Activated CD8-positive, alpha-beta T cell treated with anti-CD3 and anti-CD28 coated beads for 36 hours (primary cell): ENCODE data around the gene CHD6. TPM values are rescaled to one million over a fixed set of nuclear protein-coding genes. Genes with fewer than 3 reads are reported as not detected.

ENCODE experiments used
- ATAC-seq: fragments of 200-7000 bp; cut with Tn5 transposase; one replicate; pipeline ENCODE4 v1.10.0; 2021; ENCODE audit warnings: mild to moderate bottlenecking, moderate library complexity
- CTCF ChIA-PET: fragments of 350-600 bp; sonication (Branson Sonifier 250); formaldehyde crosslinking; loops from one replicate; lab custom pipeline; 2021; ENCODE audit warnings: antibody characterized with exemption; lab: Charles Lee
- POLR2A ChIA-PET: fragments of 350-600 bp; sonication (Branson Sonifier 250); formaldehyde crosslinking; loops from one replicate; lab custom pipeline; 2021; ENCODE audit warnings: antibody characterized with exemption; lab: Charles Lee
- DNase-seq: peaks from one replicate; pipeline ENCODE4 v3.0.0-alpha.2; 2020
- H3K27ac Mint-ChIP-seq: one replicate; pipeline ENCODE4 v1.8.0; 2021; ENCODE audit warnings: mild to moderate bottlenecking, mixed read lengths
- H3K27me3 Mint-ChIP-seq: one replicate; pipeline ENCODE4 v1.8.0; 2021; ENCODE audit warnings: mixed read lengths
- H3K36me3 Mint-ChIP-seq: one replicate; pipeline ENCODE4 v1.8.0; 2021; ENCODE audit warnings: low read depth, mixed read lengths
- H3K4me1 Mint-ChIP-seq: one replicate; pipeline ENCODE4 v1.8.0; 2021; ENCODE audit warnings: low read depth, mixed read lengths
- H3K4me3 Mint-ChIP-seq: one replicate; pipeline ENCODE4 v1.8.0; 2021; ENCODE audit warnings: mild to moderate bottlenecking, moderate library complexity, mixed read lengths
- H3K9me3 Mint-ChIP-seq: one replicate; pipeline ENCODE4 v1.8.0; 2021; ENCODE audit warnings: mixed read lengths
- intact Hi-C: fragments of 100-400 bp; cut with micrococcal nuclease; formaldehyde crosslinking; loops from one replicate; pipeline ENCODE4 v1.10.0; 2022
- total RNA-seq, 2 experiments: library from RNA; stranded (reverse); gene quantifications; one replicate each; pipeline ENCODE4 v1.2.3, GENCODE V29; 2021
- TF ChIP-seq, protein P1 (sequence below): fragments of 200-600 bp; IDR thresholded peaks from one replicate; pipeline ENCODE4 v1.8.0; 2022; ENCODE audit warnings: antibody characterized with exemption, mild to moderate bottlenecking

The CHD6 gene
- total RNA-seq, 2 experiments from 2014 or later: 25.4 to 28.2 TPM

DNA sequence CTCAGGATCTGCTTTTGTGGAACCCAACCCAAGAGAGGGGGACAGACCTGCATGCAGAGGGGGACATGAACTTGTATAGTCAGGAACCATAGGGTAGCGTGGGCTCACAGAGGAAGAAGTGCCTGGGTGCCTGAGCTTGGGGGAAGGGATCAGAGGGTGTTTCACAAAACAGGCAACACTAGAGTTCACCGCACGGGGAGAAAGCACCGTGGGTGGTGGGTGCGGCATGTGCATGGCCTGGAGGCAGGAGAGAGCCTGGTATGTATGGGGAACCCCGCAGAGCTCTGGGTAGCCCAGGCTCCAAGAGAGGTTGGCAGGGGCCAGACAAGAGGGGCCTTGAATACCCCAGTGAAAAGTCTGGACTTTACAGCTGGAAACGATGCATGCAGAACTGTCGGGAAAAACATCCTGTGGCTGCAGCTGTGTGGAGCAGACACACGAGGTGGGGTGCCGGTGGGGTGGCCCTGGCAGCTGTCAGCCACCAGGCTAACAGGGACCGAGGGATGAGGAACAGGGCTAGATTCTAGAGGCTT, 244.9 kb downstream of the CHD6 start:
- ChIA-PET CTCF (no interaction called here), POLR2A (interaction anchor here (0.6 kb wide), 1 partner anchor 131 kb away, joined by 3 read pairs; no protein-coding TSS in a partner anchor)
- H3K9me3 Mint-ChIP-seq: peaks cover 7% of the 10 kb centered on the region
- H3K4me3 Mint-ChIP-seq: no peak overlapping the region
- intact Hi-C loops: no loop called here
- H3K4me1 Mint-ChIP-seq: no peaks in the 10 kb centered on the region
- no peak overlapping the region for H3K27ac Mint-ChIP-seq
- no peaks in the 10 kb centered on the region for H3K36me3 Mint-ChIP-seq
- ATAC-seq (no peak), DNase-seq (no peak)
- TF ChIP-seq, protein P1, sequence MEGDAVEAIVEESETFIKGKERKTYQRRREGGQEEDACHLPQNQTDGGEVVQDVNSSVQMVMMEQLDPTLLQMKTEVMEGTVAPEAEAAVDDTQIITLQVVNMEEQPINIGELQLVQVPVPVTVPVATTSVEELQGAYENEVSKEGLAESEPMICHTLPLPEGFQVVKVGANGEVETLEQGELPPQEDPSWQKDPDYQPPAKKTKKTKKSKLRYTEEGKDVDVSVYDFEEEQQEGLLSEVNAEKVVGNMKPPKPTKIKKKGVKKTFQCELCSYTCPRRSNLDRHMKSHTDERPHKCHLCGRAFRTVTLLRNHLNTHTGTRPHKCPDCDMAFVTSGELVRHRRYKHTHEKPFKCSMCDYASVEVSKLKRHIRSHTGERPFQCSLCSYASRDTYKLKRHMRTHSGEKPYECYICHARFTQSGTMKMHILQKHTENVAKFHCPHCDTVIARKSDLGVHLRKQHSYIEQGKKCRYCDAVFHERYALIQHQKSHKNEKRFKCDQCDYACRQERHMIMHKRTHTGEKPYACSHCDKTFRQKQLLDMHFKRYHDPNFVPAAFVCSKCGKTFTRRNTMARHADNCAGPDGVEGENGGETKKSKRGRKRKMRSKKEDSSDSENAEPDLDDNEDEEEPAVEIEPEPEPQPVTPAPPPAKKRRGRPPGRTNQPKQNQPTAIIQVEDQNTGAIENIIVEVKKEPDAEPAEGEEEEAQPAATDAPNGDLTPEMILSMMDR: no peak
- peaks cover 37% of the 10 kb centered on the region for H3K27me3 Mint-ChIP-seq

DNA sequence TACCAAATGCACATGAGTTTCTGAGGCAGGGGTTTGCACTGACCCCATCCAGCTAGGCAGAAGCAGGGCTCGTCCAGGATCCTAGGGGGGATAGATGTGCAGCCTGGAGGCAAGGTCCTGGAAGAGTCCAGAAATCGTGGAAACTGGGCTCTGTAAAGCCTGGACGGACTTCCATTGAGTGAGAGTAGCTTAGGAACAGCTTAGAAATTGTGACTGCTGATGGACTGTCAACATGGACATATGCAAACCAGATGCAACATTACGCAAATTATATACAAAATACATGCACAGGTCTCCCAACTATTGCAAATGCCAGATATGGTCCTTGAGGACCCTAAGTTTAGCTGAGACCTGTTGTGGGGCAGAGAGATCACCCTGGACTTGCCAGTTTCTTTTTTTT, 246.8 kb downstream of the CHD6 start:
- H3K27me3 Mint-ChIP-seq: peaks cover 40% of the 10 kb centered on the region
- intact Hi-C loops: no loop called here
- H3K4me1 Mint-ChIP-seq: peaks cover 2% of the 10 kb centered on the region
- no peaks in the 10 kb centered on the region for H3K36me3 Mint-ChIP-seq
- no peak for DNase-seq
- ATAC-seq: no peak
- CTCF ChIA-PET: no interaction called here
- peaks cover 7% of the 10 kb centered on the region for H3K9me3 Mint-ChIP-seq
- no peak overlapping the region for H3K4me3 Mint-ChIP-seq
- H3K27ac Mint-ChIP-seq: no peak overlapping the region
- TF ChIP-seq, protein P1: no peak
- POLR2A ChIA-PET: no interaction called here

DNA sequence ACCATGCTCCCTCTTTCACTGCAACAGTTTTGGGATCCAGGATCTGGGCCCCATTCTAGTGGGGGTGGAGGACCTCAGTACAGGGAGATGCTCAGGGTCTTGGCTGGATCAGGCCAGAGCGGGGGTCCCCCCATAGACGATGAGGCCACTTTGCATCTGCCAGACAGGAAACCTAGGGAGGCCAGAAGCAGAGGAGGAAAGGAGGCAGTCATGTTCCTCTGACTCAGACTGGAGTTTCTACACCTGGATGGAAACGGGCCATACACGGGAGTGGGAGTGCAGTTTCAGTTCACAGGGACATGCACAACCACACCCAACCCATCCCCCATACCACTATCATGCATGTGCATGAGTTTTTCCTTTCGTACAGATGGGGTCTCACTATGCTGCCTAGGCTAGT, 248.0 kb downstream of the CHD6 start:
- H3K9me3 Mint-ChIP-seq: peaks cover 7% of the 10 kb centered on the region
- no peak for ATAC-seq

DNA sequence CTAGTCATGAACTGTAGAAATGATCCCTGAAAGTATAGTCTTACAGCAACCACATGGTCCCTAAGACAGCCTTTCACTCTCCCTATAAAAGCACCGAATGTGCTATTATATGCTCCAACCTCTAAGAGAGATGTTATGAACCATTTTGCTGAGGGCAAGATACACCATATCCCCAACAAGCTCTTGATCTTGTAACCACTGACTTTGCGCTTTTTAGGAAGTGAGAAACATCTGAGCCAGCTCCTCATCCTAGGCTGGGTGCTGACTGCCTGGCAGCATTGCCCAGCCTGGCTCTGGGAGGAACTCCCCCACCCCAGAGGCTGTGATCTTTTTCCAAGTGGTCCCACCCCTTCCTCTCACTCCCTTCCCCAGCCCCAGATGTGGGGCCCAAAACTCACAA, 248.5 kb downstream of the CHD6 start:
- Mint-ChIP-seq H3K4me3 (no peak overlapping the region), H3K36me3 (no peaks in the 10 kb centered on the region), H3K4me1 (peaks cover 2% of the 10 kb centered on the region), H3K27ac (no peak overlapping the region), H3K9me3 (peaks cover 7% of the 10 kb centered on the region), H3K27me3 (peaks cover 48% of the 10 kb centered on the region)
- ATAC-seq (no peak), DNase-seq (no peak)
- CTCF ChIA-PET: interaction anchor here (2.0 kb wide), 1 partner anchor 30 kb away, joined by 5 read pairs; no protein-coding TSS in a partner anchor
- POLR2A ChIA-PET: no interaction called here
- TF ChIP-seq, protein P1: no peak
- intact Hi-C loops: no loop called here

More for the DNA sequence above, 248.0 kb downstream of the CHD6 start:
- H3K4me3 Mint-ChIP-seq: no peak overlapping the region
- H3K4me1 Mint-ChIP-seq: peaks cover 2% of the 10 kb centered on the region
- H3K27me3 Mint-ChIP-seq: peaks cover 43% of the 10 kb centered on the region
- no peak for DNase-seq
- H3K36me3 Mint-ChIP-seq: no peaks in the 10 kb centered on the region
- intact Hi-C loops: no loop called here
- CTCF ChIA-PET: interaction anchor here (2.0 kb wide), 1 partner anchor 31 kb away, joined by 5 read pairs; no protein-coding TSS in a partner anchor
- POLR2A ChIA-PET: no interaction called here
- no peak overlapping the region for H3K27ac Mint-ChIP-seq
- TF ChIP-seq, protein P1: no peak

DNA sequence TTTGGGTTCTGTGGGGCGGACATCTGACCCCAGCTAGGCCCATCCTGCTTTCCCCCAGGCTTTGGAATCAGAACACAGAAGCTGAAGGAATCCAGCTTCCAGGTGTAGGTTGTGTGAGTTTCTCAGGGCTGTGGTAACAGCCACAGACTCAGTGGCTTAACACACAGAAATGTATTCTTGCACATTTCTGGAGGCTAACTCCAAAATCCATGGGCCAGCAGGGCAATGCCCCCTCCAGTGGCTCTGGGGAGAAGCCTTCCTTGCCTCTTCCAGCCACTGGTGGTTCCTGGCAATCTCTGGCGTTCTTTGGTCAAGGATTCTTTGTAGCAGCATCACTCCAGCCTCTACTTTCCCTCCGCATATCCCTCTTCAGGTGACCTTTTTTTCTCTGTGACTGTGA, 250.2 kb downstream of the CHD6 start:
- CTCF ChIA-PET: no interaction called here
- DNase-seq (no peak), ATAC-seq (no peak)
- TF ChIP-seq, protein P1: no peak
- Mint-ChIP-seq H3K9me3 (peaks cover 7% of the 10 kb centered on the region), H3K4me1 (peaks cover 2% of the 10 kb centered on the region), H3K27me3 (peaks cover 40% of the 10 kb centered on the region), H3K4me3 (no peak overlapping the region), H3K36me3 (no peaks in the 10 kb centered on the region), H3K27ac (no peak overlapping the region)
- POLR2A ChIA-PET: no interaction called here
- intact Hi-C loops: no loop called here
